H4 (cell line): ENCODE measurements around the gene FSTL3. TPM values are rescaled to one million over a fixed set of nuclear protein-coding genes. Genes with fewer than 3 reads are reported as not detected.
"Not testable (repeated sequence)": the region's sequence is repeated elsewhere in the genome, so short reads cannot be mapped to it uniquely, and the experiment has no call there.

Experiments used
- DNase-seq: peaks from one replicate; pipeline ENCODE4 v3.0.0-alpha.2; 2015; ENCODE audit warnings: low spot score
- total RNA-seq: library from RNA; depleted of rRNA; stranded (reverse); fragments of >200 nt; shearing (Covaris generic); gene quantifications from 2 replicates; pipeline ENCODE4 v1.2.3, GENCODE V29; 2014

FSTL3 gene
- total RNA-seq, 1 experiment from 2014 or later, result 35.6 TPM

- DNase-seq, result no peak
Measured at GRCh38 chr19:709965-710571, 33.9 kb downstream of the FSTL3 start.

- no peak for DNase-seq
Measured at GRCh38 chr19:710767-711166, 34.6 kb downstream of the FSTL3 start.

GRCh38 chr19:711254-711653 lies 35.1 kb downstream of the FSTL3 start:
- DNase-seq, result no peak

DNA sequence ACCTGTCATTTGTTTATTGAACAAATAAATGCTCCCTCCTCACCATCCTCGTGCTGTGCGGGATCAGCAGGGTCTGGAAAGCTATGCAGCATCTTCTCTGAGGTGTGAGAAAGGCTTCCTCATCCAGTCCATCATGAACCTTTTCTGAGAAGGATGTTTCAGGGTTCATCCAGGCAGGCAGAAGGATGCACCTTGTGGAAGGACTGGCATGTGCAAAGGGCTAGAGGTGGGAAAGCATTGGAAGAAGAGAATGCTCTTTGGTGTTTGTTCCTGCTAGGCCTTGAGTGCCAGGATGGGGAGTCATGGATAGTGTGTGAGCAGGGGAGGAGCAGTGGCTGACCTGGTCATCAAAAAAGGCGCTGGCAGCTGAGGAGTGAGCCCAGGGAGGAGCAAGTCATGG lies 39.2 kb downstream of the FSTL3 start:
- DNase-seq, result no peak

- DNase-seq, result no peak
Measured at GRCh38 chr19:718251-718951, 42.2 kb downstream of the FSTL3 start.

- DNase-seq, result no peak
Measured at GRCh38 chr19:718991-719512, 42.9 kb downstream of the FSTL3 start.

GRCh38 chr19:719636-720344 lies 43.6 kb downstream of the FSTL3 start:
- no peak for DNase-seq

DNA sequence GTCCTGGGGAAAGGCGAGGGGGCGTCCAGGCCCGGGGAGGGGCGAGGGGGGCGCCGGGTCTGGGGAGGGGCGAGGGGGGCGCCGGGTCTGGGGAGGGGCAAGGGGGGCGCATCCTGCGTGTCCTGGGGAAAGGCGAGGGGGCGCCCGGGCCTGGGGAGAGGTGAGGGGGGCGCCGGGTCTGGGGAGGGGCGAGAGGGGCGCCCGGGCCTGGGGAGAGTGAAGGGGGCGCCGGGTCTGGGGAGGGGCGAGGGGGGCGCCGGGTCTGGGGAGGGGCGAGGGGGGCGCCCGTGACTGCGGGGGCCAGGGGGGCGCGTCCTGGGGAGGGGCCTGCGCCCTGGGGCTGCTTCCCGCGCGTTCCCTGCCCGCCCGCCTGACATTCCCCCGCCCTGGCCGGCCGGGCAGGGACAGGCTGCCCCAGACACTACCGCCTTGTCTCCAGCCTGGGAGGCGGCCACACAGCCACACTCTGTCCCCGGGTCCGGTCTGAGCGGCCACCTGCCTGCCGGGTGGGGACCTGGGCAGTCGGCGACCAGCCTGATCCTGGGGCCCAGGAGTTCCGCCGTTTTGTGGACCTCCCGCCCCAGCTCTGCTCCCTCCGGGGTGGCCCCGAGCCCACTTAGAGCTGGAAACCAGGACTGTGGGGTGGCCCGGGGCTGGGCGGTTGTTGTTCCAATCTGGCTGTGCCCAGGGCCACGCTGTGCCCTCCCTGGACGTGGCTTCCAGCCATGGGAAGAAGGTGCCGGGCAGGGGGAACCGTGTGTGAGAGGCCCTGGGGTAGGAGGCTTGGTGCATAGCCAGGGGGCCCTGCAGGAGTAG lies 44.4 kb downstream of the FSTL3 start:
- no peak for DNase-seq

GRCh38 chr19:722553-723101 lies 46.4 kb downstream of the FSTL3 start:
- no peak for DNase-seq

DNA sequence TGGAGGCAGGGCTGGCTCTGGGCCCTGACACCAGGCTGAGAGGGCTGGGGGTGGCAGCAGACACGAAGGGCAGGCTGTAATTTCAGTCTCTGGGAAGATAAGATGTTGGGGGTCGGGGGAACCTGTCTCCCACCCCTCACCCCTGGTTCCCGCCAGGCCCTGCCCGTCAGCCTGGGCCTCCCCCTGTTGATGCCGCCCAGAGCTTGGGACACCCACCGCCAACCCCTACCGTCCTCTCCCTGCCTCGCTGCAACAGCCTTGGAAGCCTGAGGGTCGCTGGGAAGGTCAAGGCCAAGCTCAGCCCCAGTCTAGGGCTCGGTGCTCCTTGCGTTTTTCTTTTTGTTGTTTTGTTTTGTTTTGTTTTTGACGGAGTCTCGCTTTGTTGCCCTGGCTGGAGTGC lies 47.1 kb downstream of the FSTL3 start:
- no peak for DNase-seq

DNA sequence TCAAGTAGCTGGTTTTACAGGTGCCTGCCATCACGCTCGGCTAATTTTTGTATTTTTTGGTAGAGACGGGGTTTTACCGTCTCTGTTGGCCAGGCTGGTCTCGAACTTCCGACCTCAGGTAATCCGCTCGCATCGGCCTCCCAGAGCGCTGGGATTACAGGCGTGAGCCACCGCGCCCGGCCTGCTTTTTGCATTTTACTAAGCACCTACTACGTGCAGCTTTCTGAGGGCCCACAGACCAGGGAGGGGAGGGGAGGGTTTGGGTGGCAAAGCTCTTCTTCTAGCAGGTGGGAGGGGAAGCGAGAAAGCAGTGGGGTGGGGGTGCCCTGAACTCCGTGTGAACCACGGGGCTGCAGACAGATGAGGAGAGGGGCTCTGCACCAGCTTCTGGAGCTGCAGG lies 47.5 kb downstream of the FSTL3 start:
- no peak for DNase-seq

DNA sequence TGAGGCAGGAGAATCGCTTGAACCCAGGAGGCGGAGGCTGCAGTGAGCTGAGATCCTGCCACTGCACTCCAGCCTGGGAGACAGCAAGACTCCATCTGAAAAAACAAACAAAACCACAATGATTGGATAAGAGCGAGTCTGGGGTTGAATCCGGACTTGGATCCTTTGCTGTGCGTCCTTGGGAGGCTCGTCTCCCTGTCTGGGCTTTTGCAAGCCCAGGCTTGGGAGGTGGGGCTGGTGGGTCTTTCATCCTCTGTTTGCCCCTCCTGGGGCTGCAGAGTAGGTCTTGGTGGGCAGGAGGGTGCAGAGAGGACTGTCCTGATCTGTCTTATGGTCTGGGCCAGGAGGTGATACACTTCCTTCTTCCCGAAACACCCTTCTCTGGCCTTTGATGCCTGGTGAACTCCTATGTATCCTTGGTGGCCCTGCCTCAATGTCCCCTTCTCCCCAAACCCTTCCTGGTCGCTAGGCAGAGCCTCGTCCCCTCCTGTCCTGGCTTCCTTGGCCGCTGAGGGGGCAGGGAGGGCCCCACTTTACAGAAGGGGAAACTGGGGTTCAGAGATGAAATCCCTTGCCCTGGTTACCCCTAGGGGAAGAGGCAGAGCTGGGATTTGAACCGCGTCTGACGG lies 49.4 kb downstream of the FSTL3 start:
- no peak for DNase-seq

GRCh38 chr19:726993-727956 lies 51.1 kb downstream of the FSTL3 start:
- DNase-seq, result no peak

- DNase-seq, result no peak
Measured at GRCh38 chr19:728011-728410, 51.8 kb downstream of the FSTL3 start.

- not testable (repeated sequence) for DNase-seq
Measured at GRCh38 chr19:729564-729963, 53.4 kb downstream of the FSTL3 start.

DNA sequence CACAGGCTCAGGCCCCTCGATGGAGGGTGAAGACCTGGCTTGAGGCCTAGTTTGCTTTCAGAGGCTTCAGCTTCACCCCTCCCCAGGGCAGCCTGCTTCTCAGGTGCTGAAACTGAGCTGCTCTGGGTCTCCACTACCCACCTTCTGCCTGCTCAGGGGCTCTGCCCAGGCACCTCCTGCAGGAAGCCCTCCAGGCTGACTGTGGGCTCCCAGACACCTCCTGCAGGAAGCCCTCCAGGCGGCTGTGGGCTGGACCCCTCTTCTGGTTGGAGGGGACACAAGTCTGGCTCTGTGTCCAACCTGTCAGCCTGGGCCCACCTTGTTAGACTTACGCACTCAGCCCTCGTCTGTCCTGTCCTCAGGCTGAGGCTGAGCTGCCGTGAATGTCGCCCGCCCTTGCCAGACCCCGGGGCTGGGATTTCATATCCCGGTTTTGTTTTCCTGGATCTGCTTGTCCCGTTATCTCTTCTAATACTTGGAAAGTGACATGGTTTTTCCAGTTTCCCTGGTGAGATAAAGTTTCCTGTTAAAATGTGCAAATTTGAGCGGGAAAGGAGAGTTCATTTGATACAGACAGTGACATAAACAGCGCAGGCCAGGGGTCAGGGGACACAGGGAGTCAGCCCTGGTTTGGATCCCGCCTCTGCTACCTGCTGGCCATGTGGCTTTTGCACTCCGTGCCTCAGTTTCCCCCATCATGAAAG lies 53.9 kb downstream of the FSTL3 start:
- no peak for DNase-seq

GRCh38 chr19:731000-731399 lies 54.8 kb downstream of the FSTL3 start:
- no peak for DNase-seq

DNA sequence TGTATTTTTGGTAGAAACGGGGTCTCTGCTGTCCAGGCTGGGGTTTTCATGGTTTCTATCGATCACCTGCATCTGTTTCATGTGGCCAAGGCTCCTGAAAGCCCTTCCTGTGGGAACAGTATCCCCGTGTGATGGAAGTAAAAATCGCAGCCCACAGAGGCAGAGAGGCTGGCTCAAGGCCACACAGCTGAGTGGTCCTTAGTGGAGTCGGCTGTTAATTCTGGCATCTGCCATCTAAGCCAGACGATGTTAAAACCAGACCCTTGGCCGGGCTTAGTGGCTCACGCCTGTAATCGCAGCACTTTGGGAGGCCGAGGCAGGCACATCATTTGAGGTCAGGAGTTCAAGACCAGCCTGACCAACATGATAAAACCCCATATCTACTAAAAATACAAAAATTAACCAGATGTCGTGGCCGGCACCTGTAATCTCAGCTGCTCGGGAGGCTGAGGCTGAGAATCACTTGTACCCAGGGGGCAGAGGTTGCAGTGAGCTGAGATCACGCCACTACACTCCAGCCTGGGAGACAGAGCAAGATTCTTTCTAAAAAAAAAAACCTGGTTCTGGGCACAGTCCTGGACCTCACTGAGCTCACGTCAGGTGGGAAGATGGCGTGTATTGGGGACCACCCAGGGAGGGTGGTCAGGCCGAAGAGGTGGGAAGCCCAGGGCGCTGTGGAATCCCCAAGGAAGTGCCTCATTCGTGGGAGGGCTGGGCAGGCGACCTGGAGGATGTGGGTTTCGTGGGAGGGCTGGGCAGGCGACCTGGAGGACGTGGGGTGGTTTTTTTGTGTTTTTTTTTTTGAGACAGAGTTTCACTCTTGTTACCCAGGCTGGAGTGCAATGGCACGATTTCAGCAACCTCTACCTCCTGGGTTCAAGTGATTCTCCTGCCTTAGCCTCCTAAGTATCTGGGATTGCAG lies 56.2 kb downstream of the FSTL3 start:
- DNase-seq, result no peak
